H1 (cell line): ENCODE results near the gene MAK. TPM values are rescaled to one million over a fixed set of nuclear protein-coding genes. Genes with fewer than 3 reads are reported as not detected.

Experiments used
- CHD7 ChIP-seq: fragments of 300-600 bp; sonication (generic); IDR thresholded peaks from 2 replicates; pipeline ENCODE4 v1.7.1; 2012; ENCODE audit warnings: low read length, moderate library complexity, mild to moderate bottlenecking, inconsistent platforms; ENCODE audit not compliant: insufficient replicate concordance
- JUN ChIP-seq: IDR thresholded peaks from 2 replicates; pipeline ENCODE4 v1.6.1; 2011; ENCODE audit warnings: low read depth, mild to moderate bottlenecking, improper control_type of control experiment, low read length
- polyA plus RNA-seq, 7 experiments: library from polyadenylated mRNA; depleted of rRNA in 3 of 7; stranded (reverse) in 5 of 7; unstranded in 2 of 7; fragments of >200 nt in 5 of 7; fragments of 200-250 nt in 2 of 7; gene quantifications; 1 replicate in 5 of 7; 2 replicates in 1 of 7; 4 replicates in 1 of 7; pipeline versions ENCODE4 v1.2.1 to v1.2.3, GENCODE V29; 2011 to 2013; ENCODE audit warnings: missing spikeins in 2 of 7, mixed read lengths in 2 of 7
- total RNA-seq: library from RNA; stranded (reverse); fragmentation: NEBNext Ultra II Directional; extraction: Animal tissue kit (Norgen Biotek cat#: 25700); gene quantifications from 2 replicates; pipeline ENCODE4 v1.2.1, GENCODE V29; 2021

Gene MAK
- total and polyA plus RNA-seq, 2 of the 8 experiments (the other 6 are each of a cell fraction or from before 2014, with no cell fraction given): 0.08 to 0.37 TPM

GRCh38 chr6:10746915-10747250 is 91.5 kb downstream of the MAK start (continued):
- TF ChIP-seq CHD7 (no peak), JUN (no peak)
